ENCODE data around the gene KCTD8.
"Not testable (repeated sequence)": the region's sequence is repeated elsewhere in the genome, so short reads cannot be mapped to it uniquely, and the experiment has no call there.

KCTD8 gene

DNA sequence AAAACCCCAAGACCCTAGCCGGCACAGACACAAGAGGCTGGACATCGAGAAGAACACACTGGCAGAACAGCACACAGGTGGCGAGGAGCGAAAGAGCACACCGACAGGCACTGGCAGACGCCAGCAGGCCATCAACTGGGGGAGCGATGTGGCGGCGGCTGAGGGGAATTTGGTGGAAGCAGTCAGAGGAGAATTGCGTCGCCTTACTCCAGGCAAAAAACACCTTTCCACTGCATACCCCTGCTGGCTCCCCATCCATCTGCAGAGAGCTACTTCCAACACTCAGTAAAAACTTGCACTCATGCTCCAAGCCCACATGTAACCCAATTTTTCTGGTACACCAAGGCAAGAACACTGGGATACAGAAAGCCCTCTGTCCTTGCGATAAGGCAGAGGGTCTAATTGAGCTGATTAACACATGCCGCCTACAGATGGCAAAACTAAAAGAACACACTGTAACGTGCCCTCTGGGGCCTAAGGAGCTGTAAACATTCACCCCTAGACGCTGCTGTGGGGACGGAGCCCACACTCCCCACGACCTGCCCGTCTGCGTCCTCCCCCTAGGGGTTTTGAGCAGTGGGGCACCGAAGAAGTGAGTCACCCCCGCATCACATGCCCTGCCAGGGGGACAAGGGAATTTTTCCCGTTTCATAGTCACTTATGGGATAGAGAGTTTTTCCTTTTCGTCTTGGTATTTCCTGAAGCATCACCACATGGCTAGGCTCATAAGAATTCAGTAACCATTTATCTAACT lies 262.3 kb downstream of the KCTD8 start:
- no peak for DNase-seq (ENCODE audit: low read depth, low spot score)
- H3K4me3 ChIP-seq (ENCODE audit: low read length), result no peak overlapping the region

DNA sequence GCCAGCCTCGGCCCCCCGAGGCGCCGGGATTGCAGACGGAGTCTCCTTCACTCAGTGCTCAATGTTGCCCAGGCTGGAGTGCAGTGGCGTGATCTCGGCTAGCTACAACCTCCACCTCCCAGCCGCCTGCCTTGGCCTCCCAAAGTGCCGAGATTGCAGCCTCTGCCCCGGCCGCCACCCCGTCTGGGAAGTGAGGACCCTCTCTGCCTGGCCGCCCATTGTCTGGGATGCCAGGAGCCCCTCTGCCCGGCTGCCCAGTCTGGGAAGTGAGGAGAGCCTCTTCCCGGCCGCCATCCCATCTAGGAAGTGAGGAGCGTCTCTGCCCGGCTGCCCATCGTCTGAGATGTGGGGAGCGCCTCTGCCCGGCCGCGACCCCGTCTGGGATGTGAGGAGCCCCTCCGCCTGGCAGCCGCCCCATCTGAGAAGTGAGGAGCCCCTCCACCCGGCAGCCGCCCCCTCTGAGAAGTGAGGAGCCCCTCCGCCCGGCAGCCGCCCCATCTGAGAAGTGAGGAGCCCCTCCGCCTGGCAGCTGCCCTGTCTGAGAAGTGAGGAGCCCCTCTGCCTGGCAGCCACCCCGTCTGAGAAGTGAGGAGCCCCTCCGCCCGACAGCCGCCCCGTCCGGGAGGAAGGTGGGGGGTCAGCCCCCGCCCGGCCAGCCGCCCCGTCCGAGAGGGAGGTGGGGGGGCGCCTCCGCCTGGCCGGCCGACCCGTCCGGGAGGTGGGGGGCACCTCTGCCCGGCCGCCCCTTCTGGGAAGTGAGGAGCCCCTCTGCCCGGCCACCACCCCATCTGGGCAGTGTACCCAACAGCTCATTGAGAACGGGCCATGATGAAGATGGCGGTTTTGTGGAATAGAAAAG lies 266.9 kb downstream of the KCTD8 start:
- DNase-seq (ENCODE audit: low read depth, low spot score); H3K4me3 ChIP-seq (ENCODE audit: low read length): not testable (repeated sequence)

DNA sequence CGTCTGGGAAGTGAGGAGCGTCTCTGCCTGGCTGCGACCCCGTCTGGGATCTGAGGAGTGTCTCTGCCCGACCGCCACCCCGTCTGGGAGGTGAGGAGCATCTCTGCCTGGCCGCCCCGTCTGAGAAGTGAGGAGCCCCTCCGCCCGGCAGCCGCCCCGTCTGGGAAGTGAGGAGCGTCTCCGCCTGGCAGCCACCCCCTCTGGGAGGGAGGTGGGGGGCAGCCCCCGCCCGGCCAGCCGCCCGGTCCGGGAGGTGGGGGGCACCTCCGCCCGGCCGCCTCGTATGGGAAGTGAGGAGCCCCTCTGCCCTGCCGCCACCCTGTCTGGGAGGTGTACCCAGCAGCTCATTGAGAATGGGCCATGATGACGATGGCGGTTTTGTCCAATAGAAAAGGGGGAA lies 280.8 kb downstream of the KCTD8 start:
- not testable (repeated sequence) for H3K4me3 ChIP-seq (ENCODE audit: low read length)

DNA sequence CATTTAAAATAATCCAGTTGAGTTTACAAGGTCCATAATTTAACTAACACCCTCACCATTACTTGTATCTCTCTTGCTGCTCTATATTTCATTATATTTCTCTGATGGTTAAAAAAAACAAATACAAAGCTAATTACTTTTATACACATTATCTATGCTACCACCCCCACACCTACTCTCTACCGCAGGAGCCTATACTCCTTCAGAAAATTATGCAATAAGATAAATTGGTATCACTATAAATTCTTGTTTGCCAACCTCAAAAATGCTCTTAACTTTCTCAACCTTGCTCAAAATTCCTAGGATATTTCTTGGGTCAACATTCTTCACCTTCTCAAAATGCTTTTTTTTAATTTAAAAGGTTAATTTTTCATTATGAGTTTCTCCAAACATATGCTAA lies 282.7 kb downstream of the KCTD8 start:
- DNase-seq (ENCODE audit: low read depth, low spot score), result no peak
- no peak overlapping the region for H3K4me3 ChIP-seq (ENCODE audit: low read length)

More for the DNA sequence above, 280.8 kb downstream of the KCTD8 start:
- DNase-seq (ENCODE audit: low read depth, low spot score), result not testable (repeated sequence)

DNA sequence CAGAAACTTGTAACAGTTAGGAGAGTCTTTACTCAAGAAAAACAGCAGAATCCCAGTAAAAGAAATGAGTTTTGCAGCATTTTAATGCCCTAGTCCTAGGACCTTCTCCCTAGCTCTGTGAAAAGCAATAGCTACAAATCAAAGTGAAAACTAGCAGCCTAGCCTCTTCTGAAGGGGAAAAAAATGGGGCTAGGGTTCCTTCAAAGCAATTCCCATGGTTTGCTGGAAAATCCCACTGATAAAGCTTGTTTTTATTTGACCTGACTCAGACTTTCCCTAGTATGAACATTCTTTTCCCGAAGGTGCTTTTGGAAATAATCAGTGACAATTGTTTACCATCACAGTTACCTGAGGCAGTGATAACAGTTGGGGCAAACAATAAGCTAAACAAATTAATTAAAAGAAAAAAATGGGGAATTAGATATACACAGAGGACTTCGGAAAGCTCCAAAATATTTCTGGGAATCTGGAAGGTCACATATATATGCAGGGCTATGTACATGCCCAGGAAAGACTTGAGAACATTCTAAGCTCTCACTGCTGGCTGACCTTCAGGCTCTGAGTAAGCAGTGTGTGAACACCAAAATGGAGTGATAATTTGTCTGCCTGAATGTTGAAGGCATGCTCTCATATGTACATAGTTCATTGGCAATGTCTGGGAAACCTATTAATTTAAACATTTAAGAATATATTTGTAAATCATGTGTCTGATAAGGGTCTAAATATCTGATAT lies 285.9 kb downstream of the KCTD8 start:
- no peak for DNase-seq (ENCODE audit: low read depth, low spot score)
- H3K4me3 ChIP-seq (ENCODE audit: low read length), result no peak overlapping the region

DNA sequence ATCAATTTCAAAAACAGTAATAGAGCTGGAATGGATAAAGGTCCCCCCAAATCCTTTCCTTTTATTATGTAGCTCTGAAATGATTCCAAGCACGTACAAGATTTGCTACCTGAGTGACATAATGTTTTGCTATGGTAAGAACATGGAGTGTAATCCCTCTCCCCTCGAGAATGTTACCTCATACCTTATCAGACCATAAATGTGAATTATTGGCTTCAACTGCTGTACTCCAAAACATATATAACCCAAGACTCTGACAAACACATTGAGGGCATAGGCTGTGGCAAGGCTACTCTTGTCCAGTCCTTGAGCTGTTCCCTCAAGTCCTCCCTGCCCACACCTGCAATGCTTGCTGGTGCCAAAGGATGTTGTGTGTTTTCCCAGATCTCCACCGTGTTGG lies 286.9 kb downstream of the KCTD8 start:
- no peak overlapping the region for H3K4me3 ChIP-seq (ENCODE audit: low read length)
- no peak for DNase-seq (ENCODE audit: low read depth, low spot score)

DNA sequence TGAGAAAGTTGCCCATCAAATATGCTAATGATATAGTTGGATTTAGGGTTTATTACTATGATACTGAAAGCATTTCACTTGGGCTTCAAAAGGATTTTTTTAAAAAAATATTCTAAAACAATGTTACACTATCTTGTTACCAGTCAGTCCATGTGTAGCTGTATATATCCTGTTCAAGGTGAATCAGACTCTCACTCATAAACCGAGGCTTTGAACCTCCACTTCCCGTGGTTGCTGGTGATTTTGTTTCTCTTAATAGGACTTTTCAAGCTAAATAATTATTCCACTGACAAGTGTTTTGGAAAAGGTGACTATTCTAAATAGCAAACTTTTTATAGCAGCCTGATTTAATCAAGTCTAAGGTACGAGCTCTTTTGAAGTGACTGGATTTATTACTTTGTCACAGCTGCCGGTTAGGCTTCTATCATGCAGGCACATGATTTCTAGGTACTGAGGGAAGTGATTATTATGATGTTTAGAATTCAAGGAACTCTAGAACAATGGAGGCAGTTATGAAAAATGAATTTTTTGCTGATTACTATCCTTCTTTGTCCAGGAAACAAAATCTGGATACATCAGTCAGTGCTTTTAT lies 287.7 kb downstream of the KCTD8 start:
- no peak for DNase-seq (ENCODE audit: low read depth, low spot score)
- H3K4me3 ChIP-seq (ENCODE audit: low read length), result no peak overlapping the region

DNA sequence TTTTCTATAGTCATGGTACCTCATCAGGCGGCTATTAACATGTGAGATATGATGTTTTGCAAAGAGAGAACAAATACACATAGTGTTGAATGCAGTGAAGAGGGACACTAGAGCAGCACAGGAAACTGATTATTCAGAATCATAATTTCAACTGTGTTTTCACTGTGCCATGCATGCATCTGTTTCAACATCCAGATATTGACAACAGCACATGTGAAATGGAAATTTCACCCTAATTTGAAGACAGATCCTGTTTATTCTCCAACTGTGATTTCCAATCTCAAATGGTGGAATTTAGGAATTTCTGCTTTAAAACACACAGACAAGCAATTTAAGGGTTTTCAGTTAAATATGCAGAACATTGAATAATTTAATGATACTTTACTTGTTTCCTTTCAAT lies 288.6 kb downstream of the KCTD8 start:
- no peak overlapping the region for H3K4me3 ChIP-seq (ENCODE audit: low read length)
- no peak for DNase-seq (ENCODE audit: low read depth, low spot score)

DNA sequence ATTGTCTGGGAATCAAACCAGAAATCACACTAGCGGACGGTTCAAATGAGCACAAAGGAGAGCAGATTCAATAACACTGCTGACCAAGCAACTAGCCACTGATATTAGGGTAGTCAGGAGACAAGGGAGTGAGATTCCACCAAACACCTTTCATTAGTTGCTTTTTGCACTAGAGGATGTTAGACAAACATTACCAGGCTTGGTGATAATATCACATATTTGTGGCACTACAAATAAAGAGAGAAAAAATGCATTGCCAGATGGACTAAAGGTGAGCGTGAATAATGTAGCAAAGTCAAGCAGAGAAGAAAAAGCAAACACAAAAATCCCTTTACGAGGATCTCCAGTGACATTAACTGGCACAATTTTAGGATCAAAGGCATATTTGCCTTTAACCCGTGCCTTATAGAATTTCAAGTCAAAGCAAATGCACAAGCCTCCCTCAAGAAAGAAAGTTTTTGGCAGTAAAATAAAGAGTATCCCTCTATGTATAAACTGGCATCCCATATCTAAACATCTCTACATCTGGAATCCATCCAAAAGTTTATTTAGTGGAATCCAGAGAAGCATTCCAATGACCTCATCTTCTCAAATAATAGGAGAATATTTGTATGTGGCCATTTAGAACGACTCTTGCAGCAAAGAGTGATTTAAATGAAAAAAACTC lies 290.9 kb downstream of the KCTD8 start:
- H3K4me3 ChIP-seq (ENCODE audit: low read length), result no peak overlapping the region
- no peak for DNase-seq (ENCODE audit: low read depth, low spot score)

DNA sequence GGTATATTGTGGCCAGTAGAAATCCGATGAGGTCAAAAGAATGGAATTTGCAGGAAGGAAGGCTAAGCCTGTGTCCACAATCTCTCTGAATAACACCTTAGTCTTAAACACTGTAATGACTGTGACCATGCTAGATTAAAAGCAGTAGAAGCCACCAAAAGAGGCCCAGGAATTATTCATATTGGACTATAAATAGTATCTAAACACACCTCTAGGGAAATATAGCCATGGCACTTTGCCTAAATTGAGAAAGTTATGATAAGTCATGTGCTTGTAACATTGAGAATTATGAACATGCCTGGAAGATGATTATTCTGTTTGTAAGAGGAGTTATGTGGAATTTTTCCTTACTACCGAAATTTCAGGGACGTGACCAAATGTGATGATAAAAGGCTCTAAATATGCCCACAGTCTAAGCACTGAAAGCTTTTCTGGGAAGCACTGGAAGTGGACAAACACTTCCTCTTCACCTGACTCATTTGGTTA lies 298.5 kb downstream of the KCTD8 start:
- no peak overlapping the region for H3K4me3 ChIP-seq (ENCODE audit: low read length)
- no peak for DNase-seq (ENCODE audit: low read depth, low spot score)

DNA sequence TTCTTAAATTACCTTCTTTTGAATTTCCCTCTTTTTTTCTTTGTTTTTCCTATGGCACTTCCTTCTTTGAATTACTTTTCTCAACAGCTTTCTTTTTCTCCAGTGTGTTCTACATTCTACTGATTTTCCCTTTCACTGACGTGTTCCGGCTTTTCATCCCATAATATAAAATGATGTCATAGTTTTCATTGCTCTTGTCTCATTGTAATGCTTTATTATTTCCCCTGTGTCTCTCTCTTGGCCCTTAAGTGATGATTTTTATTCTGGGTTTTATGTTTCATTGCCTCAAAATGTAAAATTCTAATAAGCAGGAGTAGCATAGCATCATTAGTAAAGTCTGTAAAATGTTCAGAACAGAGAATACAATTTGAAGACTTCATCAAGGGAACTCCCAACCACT lies 299.3 kb downstream of the KCTD8 start:
- H3K4me3 ChIP-seq (ENCODE audit: low read length), result no peak overlapping the region
- DNase-seq (ENCODE audit: low read depth, low spot score), result no peak

DNA sequence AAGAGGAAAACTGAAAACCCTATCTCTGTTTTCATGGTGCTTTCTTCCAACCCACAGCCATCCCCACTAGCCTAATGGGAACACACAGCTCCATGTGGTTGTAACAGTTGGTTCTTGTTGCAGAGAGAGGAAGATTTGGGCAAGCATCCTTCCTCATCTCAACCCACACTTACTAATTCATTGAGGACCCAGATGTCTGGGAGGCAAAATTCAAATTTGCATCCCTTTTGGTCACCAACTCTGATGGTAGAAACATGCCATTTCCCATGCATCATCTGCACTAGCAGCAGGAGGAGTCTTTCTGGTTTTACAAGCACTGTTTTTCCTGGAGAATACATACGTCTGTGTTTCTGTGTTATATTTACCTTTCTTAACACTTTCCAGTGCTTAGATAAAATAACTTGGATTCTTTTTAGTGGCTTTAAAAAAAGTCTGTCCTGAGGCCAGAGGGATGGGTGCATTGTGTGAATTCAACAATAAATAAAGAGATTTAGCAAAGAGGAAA lies 301.0 kb downstream of the KCTD8 start:
- no peak for DNase-seq (ENCODE audit: low read depth, low spot score)
- H3K4me3 ChIP-seq (ENCODE audit: low read length), result no peak overlapping the region

DNA sequence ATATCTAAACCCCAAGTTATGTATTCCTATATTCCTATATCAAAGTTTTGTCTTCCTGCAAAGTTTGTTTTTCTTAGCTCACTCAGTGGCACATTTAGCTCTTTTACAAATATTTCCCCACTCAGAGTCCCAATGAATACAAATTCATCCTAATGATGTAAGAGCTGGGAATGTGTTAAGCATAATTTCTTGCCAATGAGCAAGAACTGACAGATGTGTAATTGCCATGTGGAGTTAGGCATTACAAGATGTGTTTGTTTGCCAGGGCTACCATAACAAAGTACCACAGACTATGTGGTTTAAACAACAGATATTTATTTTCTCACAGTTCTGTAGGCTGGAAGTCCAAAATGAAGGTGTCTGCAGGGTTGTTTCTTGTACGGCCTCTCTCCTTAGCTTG lies 302.1 kb downstream of the KCTD8 start:
- no peak for DNase-seq (ENCODE audit: low read depth, low spot score)
- no peak overlapping the region for H3K4me3 ChIP-seq (ENCODE audit: low read length)

DNA sequence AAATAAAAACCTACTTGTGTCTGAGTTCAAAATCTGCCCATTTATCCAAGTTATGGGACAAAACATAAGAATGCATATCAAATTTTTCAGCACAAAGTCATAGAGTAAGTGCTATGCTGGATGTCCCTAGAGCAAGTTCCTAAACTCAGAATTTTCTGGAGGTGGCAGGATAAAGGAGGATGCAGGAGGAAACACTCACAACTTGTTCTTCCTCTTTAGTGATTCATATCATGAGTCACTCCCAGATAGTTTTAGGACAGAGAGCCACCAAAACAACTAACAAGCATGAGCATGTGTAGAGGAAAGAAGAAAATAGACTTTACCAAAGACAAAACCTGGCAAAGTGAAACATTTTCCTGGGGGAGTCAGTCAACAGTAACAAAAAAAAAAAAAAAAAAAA lies 302.7 kb downstream of the KCTD8 start:
- no peak for DNase-seq (ENCODE audit: low read depth, low spot score)
- no peak overlapping the region for H3K4me3 ChIP-seq (ENCODE audit: low read length)

DNA sequence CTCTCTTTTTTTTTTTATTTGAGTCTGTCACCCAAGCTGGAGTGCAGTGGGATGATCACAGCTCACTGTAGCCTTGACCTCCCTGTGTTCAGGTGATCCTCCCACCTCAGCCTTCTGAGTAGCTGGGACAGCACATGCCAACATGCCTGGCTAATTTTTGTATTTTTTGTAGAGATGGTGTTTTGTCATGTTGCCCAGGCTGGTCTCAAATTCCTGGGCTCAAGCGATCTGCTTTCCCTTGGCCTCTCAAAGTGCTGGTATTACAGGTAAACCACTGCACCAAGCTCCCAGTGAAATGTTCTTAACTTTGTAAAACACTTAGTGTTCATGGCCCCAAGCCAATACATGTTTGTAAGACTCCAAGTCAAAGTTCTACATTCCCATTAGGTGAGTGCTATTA lies 316.1 kb downstream of the KCTD8 start:
- no peak overlapping the region for H3K4me3 ChIP-seq (ENCODE audit: low read length)
- DNase-seq (ENCODE audit: low read depth, low spot score), result no peak
